ENCODE results near the gene MYO3B. TPM values are rescaled to one million over a fixed set of nuclear protein-coding genes. Genes with fewer than 3 reads are reported as not detected.

Gene MYO3B
- total RNA-seq, 1 donor from 2014 or later, result not detected

GRCh38 chr2:170241756-170242155 lies 63.8 kb downstream of the MYO3B start:
- no peaks in the 10 kb centered on the region for H3K9me3 Mint-ChIP-seq
- no peak overlapping the region for H3K27ac Mint-ChIP-seq (ENCODE audit: unreplicated experiment)
- no peak for DNase-seq (ENCODE audit: low read depth, low spot score)
- no peak for TF ChIP-seq CTCF (conservative IDR thresholded peaks at IDR 0.05)
- peaks cover 21% of the 10 kb centered on the region for H3K4me1 Mint-ChIP-seq
- H3K4me3 Mint-ChIP-seq, result no peak overlapping the region
- H3K36me3 Mint-ChIP-seq (ENCODE audit: low read depth), result no peaks in the 10 kb centered on the region
- H3K27me3 Mint-ChIP-seq (ENCODE audit: low read depth), result peaks cover 2% of the 10 kb centered on the region

- Mint-ChIP-seq H3K4me1 (peaks cover 10% of the 10 kb centered on the region), H3K27ac (ENCODE audit: unreplicated experiment) (no peak overlapping the region), H3K4me3 (no peak overlapping the region), H3K9me3 (no peaks in the 10 kb centered on the region), H3K36me3 (ENCODE audit: low read depth) (no peaks in the 10 kb centered on the region), H3K27me3 (ENCODE audit: low read depth) (peaks cover 2% of the 10 kb centered on the region)
- TF ChIP-seq CTCF (conservative IDR thresholded peaks at IDR 0.05), result no peak
- no peak for DNase-seq (ENCODE audit: low read depth, low spot score)
Observed at GRCh38 chr2:170243118-170243837, 65.3 kb downstream of the MYO3B start.

- TF ChIP-seq CTCF (conservative IDR thresholded peaks at IDR 0.05), result no peak
- no peak overlapping the region for H3K27ac Mint-ChIP-seq (ENCODE audit: unreplicated experiment)
- no peaks in the 10 kb centered on the region for H3K36me3 Mint-ChIP-seq (ENCODE audit: low read depth)
- H3K27me3 Mint-ChIP-seq (ENCODE audit: low read depth), result peaks cover 2% of the 10 kb centered on the region
- no peaks in the 10 kb centered on the region for H3K9me3 Mint-ChIP-seq
- no peak overlapping the region for H3K4me3 Mint-ChIP-seq
- no peak for DNase-seq (ENCODE audit: low read depth, low spot score)
- peaks cover 7% of the 10 kb centered on the region for H3K4me1 Mint-ChIP-seq
Observed at GRCh38 chr2:170243898-170244297, 66.0 kb downstream of the MYO3B start.

- no peak for TF ChIP-seq CTCF (conservative IDR thresholded peaks at IDR 0.05)
- no peaks in the 10 kb centered on the region for H3K9me3 Mint-ChIP-seq
- H3K4me3 Mint-ChIP-seq, result no peak overlapping the region
- no peak overlapping the region for H3K27ac Mint-ChIP-seq (ENCODE audit: unreplicated experiment)
- H3K36me3 Mint-ChIP-seq (ENCODE audit: low read depth), result no peaks in the 10 kb centered on the region
- peaks cover 4% of the 10 kb centered on the region for H3K4me1 Mint-ChIP-seq
- peaks cover 2% of the 10 kb centered on the region for H3K27me3 Mint-ChIP-seq (ENCODE audit: low read depth)
- DNase-seq (ENCODE audit: low read depth, low spot score), result no peak
Observed at GRCh38 chr2:170244555-170244954, 66.6 kb downstream of the MYO3B start.

- H3K4me3 Mint-ChIP-seq, result no peak overlapping the region
- no peaks in the 10 kb centered on the region for H3K36me3 Mint-ChIP-seq (ENCODE audit: low read depth)
- peaks cover 2% of the 10 kb centered on the region for H3K27me3 Mint-ChIP-seq (ENCODE audit: low read depth)
- no peaks in the 10 kb centered on the region for H3K9me3 Mint-ChIP-seq
- no peaks in the 10 kb centered on the region for H3K4me1 Mint-ChIP-seq
- H3K27ac Mint-ChIP-seq (ENCODE audit: unreplicated experiment), result no peak overlapping the region
- no peak for DNase-seq (ENCODE audit: low read depth, low spot score)
- TF ChIP-seq CTCF (conservative IDR thresholded peaks at IDR 0.05), result no peak
Observed at GRCh38 chr2:170245312-170245711, 67.4 kb downstream of the MYO3B start.

Data from neural crest cell (in vitro differentiated cells).